ENCODE measurements around the gene KIF20B. TPM values are rescaled to one million over a fixed set of nuclear protein-coding genes. Genes with fewer than 3 reads are reported as not detected.

Gene KIF20B
- total and polyA plus RNA-seq, 2 of the 8 experiments (the other 6 are each of a cell fraction or from before 2014, with no cell fraction given): 4.5 to 72.0 TPM

DNA sequence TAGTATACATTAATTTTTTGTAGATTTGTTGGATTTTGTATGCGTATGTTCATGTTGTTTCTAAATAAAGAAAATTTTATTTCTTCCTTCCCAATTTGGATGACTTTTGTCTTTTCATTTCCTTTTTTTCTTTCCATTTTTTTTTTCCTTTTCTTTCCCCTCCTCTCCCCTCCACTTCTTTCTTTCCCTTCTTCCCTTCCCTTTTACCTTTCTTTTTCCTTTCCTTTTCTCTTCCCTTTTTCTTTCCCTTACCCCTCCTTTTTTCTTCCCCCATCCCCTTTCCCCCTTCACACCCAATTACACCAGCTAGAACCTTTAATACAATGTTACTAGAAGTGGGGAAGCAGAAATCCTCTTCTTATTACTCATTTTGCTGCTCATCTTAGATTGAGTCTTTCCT is 6.0 kb downstream of the KIF20B start (continued):
- TF ChIP-seq, protein P1, sequence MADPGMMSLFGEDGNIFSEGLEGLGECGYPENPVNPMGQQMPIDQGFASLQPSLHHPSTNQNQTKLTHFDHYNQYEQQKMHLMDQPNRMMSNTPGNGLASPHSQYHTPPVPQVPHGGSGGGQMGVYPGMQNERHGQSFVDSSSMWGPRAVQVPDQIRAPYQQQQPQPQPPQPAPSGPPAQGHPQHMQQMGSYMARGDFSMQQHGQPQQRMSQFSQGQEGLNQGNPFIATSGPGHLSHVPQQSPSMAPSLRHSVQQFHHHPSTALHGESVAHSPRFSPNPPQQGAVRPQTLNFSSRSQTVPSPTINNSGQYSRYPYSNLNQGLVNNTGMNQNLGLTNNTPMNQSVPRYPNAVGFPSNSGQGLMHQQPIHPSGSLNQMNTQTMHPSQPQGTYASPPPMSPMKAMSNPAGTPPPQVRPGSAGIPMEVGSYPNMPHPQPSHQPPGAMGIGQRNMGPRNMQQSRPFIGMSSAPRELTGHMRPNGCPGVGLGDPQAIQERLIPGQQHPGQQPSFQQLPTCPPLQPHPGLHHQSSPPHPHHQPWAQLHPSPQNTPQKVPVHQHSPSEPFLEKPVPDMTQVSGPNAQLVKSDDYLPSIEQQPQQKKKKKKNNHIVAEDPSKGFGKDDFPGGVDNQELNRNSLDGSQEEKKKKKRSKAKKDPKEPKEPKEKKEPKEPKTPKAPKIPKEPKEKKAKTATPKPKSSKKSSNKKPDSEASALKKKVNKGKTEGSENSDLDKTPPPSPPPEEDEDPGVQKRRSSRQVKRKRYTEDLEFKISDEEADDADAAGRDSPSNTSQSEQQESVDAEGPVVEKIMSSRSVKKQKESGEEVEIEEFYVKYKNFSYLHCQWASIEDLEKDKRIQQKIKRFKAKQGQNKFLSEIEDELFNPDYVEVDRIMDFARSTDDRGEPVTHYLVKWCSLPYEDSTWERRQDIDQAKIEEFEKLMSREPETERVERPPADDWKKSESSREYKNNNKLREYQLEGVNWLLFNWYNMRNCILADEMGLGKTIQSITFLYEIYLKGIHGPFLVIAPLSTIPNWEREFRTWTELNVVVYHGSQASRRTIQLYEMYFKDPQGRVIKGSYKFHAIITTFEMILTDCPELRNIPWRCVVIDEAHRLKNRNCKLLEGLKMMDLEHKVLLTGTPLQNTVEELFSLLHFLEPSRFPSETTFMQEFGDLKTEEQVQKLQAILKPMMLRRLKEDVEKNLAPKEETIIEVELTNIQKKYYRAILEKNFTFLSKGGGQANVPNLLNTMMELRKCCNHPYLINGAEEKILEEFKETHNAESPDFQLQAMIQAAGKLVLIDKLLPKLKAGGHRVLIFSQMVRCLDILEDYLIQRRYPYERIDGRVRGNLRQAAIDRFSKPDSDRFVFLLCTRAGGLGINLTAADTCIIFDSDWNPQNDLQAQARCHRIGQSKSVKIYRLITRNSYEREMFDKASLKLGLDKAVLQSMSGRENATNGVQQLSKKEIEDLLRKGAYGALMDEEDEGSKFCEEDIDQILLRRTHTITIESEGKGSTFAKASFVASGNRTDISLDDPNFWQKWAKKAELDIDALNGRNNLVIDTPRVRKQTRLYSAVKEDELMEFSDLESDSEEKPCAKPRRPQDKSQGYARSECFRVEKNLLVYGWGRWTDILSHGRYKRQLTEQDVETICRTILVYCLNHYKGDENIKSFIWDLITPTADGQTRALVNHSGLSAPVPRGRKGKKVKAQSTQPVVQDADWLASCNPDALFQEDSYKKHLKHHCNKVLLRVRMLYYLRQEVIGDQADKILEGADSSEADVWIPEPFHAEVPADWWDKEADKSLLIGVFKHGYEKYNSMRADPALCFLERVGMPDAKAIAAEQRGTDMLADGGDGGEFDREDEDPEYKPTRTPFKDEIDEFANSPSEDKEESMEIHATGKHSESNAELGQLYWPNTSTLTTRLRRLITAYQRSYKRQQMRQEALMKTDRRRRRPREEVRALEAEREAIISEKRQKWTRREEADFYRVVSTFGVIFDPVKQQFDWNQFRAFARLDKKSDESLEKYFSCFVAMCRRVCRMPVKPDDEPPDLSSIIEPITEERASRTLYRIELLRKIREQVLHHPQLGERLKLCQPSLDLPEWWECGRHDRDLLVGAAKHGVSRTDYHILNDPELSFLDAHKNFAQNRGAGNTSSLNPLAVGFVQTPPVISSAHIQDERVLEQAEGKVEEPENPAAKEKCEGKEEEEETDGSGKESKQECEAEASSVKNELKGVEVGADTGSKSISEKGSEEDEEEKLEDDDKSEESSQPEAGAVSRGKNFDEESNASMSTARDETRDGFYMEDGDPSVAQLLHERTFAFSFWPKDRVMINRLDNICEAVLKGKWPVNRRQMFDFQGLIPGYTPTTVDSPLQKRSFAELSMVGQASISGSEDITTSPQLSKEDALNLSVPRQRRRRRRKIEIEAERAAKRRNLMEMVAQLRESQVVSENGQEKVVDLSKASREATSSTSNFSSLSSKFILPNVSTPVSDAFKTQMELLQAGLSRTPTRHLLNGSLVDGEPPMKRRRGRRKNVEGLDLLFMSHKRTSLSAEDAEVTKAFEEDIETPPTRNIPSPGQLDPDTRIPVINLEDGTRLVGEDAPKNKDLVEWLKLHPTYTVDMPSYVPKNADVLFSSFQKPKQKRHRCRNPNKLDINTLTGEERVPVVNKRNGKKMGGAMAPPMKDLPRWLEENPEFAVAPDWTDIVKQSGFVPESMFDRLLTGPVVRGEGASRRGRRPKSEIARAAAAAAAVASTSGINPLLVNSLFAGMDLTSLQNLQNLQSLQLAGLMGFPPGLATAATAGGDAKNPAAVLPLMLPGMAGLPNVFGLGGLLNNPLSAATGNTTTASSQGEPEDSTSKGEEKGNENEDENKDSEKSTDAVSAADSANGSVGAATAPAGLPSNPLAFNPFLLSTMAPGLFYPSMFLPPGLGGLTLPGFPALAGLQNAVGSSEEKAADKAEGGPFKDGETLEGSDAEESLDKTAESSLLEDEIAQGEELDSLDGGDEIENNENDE (IDR thresholded peaks at IDR 0.05; ENCODE audit: insufficient replicate concordance, low read length): no peak
- no peak for TF ChIP-seq GTF2F1 (IDR thresholded peaks at IDR 0.05; ENCODE audit: borderline replicate concordance, low read depth, low read length)
- TF ChIP-seq SUZ12 (IDR thresholded peaks at IDR 0.05; ENCODE audit: low read length): no peak
- no peak for TF ChIP-seq EP300 (IDR thresholded peaks at IDR 0.05; ENCODE audit: borderline replicate concordance in 1 of 2, low read depth in 2 of 2, low read length in 2 of 2)
